Fibroblast of the aortic adventitia (primary cell): ENCODE data around the gene RFLNA. TPM values are rescaled to one million over a fixed set of nuclear protein-coding genes. Genes with fewer than 3 reads are reported as not detected.

Experiments used
- DNase-seq: peaks from one replicate; pipeline ENCODE4 v3.0.0-alpha.2; 2010; ENCODE audit warnings: low read depth
- H3K4me3 ChIP-seq: 2 replicates; pipeline ENCODE4 v1.5.1; 2011; ENCODE audit warnings: low read depth, mild to moderate bottlenecking, control low read depth, low read length, moderate library complexity
- CTCF ChIP-seq: IDR thresholded peaks from 2 replicates; pipeline ENCODE4 v1.5.1; 2011; ENCODE audit warnings: mild to moderate bottlenecking, low read length, control low read depth, inconsistent platforms; ENCODE audit not compliant: insufficient read depth
- total RNA-seq: library from RNA; depleted of rRNA; stranded (reverse); fragments of >200 nt; gene quantifications from 2 replicates; pipeline ENCODE4 v1.2.3, GENCODE V29; 2012; ENCODE audit warnings: low replicate concordance

Gene RFLNA
- total RNA-seq, 1 donor: 0.45 TPM

- peak; percentile 10 for DNase-seq
- no peak overlapping the region for H3K4me3 ChIP-seq
- no peak for TF ChIP-seq CTCF
These were observed 35.5 kb upstream of the RFLNA start for GRCh38 chr12:124259154-124260066.

- TF ChIP-seq CTCF: no peak
- no peak overlapping the region for H3K4me3 ChIP-seq
- DNase-seq: no peak
These were observed 33.0 kb upstream of the RFLNA start for GRCh38 chr12:124261885-124262284.

DNA sequence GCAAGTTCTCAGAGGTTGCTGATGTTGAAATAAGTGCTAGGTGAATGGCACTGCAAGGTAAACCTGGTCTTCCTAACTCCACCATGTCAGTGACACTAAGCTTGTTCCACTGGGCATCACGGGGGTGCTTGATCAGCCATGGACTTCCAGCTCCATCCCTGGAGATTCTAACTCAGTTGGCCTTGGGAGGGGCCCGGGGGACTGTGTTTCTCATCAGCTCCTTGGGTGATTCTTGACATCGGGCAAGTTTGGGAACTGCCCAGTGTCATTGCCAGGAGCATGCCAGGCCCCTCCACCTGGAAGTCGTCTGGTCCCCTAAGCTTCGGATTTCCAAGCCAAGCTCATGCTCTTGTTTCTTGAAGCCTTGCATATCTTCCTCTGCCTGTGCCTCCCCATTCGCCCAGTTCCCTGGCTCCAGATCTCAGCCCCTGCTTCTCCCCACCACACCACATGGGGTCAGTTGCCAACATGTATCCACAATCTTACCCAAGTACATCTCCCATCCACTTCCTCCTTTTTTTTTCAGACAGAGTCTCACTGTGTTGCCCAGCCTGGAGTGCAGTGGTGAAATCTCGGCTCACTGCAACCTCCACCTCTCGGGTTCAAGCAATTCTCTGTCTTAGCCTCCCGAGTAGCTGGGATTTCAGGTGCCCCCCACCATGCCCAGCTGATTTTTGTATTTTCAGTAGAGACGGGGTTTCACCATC is 30.7 kb upstream of the RFLNA start:
- no peak for TF ChIP-seq CTCF
- no peak for DNase-seq
- no peak overlapping the region for H3K4me3 ChIP-seq

DNA sequence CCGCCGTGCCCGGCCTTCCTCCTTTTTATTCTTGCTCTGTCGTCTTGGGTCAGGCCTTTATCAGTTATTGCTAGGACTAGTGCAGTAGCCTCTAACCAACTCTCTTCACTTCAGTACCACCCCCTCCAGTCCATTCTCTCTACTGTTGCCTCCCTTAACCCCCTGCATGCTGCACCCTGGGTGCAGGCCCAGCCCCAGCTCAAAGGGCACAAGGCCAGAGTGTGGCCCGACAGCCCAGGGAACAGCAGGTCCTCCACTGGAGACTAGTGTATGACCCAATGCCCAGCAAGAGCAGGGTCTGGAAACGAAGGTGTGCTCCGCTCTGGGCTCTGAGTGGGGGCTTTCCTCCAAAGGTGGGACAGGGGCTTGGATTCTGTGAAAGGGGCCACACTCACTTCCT is 30.0 kb upstream of the RFLNA start:
- no peak overlapping the region for H3K4me3 ChIP-seq
- DNase-seq: no peak
- TF ChIP-seq CTCF: no peak

DNA sequence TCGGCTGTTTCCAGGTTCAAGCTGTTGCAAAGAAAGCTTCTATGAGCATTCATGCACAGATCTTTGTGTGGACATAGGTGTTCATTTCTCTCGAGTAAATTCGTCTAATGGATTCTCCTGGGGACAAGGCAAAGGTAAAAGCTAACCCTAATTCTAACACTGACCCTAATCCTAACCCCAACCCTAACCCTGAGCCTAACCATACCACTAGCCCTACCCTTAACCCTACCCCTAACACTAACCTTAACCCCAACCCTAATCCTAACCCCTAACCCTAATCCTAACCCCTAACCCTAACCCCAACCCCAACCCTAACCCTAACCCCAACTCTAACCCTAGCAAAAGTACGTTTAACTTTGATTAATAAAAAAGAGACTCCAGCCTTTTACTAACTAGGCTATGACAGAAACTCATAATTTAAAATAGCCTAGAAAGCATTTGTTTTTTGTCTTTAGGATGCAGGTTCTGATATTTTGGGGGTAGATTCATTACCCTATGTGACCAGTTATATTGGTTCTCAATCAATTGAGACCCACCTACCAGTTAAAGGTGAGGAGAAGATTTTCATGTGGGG is 27.6 kb upstream of the RFLNA start:
- no peak overlapping the region for H3K4me3 ChIP-seq
- no peak for TF ChIP-seq CTCF
- no peak for DNase-seq

DNA sequence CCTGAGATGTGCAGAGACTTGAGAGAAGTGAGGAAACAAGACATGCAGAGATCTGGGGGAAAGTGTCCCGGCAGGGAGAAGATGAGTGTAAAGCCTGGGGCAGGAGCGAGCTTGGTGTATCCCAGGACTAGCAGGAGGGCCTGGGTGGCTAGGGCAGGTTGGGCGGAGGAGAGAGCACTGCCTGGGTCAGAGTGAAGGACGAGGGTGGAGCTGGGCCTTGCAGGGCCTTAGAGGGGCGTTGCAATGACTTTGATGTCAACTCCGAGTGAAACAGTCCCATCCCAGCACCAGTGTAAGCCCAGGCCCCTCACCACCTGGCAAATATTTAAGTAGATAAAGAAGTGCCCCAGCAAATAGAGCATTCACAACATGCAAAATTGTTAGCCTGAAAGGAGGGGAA is 24.2 kb upstream of the RFLNA start:
- no peak overlapping the region for H3K4me3 ChIP-seq
- DNase-seq: no peak

More for the DNA sequence above, 24.2 kb upstream of the RFLNA start:
- TF ChIP-seq CTCF: no peak
